ENCODE results near the gene TNFRSF1A.

Gene TNFRSF1A

GRCh38 chr12:6374028-6374785 is 32.3 kb upstream of the TNFRSF1A start:
- no peak for DNase-seq

- DNase-seq: peak; percentile 95
Measured at GRCh38 chr12:6373022-6373787, 31.3 kb upstream of the TNFRSF1A start.

- peak; percentile 81 for DNase-seq
Measured at GRCh38 chr12:6372403-6373003, 30.6 kb upstream of the TNFRSF1A start.

GRCh38 chr12:6370994-6371754 is 29.3 kb upstream of the TNFRSF1A start:
- DNase-seq: peak; percentile 93

- DNase-seq: no peak
Measured at GRCh38 chr12:6370576-6370935, 28.7 kb upstream of the TNFRSF1A start.

- no peak for DNase-seq
Measured at GRCh38 chr12:6369916-6370575, 28.2 kb upstream of the TNFRSF1A start.

GRCh38 chr12:6368906-6369525 is 27.1 kb upstream of the TNFRSF1A start:
- no peak for DNase-seq

GRCh38 chr12:6367969-6368892 is 26.4 kb upstream of the TNFRSF1A start:
- DNase-seq: no peak

- no peak for DNase-seq
Measured at GRCh38 chr12:6367065-6367968, 25.4 kb upstream of the TNFRSF1A start.

GRCh38 chr12:6364044-6364374 is 22.1 kb upstream of the TNFRSF1A start:
- DNase-seq: no peak

GRCh38 chr12:6363330-6364043 is 21.6 kb upstream of the TNFRSF1A start:
- DNase-seq: peak; percentile 46

GRCh38 chr12:6363010-6363329 is 21.1 kb upstream of the TNFRSF1A start:
- no peak for DNase-seq

GRCh38 chr12:6362403-6362802 is 20.5 kb upstream of the TNFRSF1A start:
- no peak for DNase-seq

GRCh38 chr12:6361834-6362233 is 20.0 kb upstream of the TNFRSF1A start:
- no peak for DNase-seq

GRCh38 chr12:6360578-6361490 is 19.0 kb upstream of the TNFRSF1A start:
- no peak for DNase-seq

- DNase-seq: no peak
Measured at GRCh38 chr12:6360080-6360571, 18.2 kb upstream of the TNFRSF1A start.

GRCh38 chr12:6358881-6359280 is 17.0 kb upstream of the TNFRSF1A start:
- DNase-seq: no peak

- DNase-seq: no peak
Measured at GRCh38 chr12:6356374-6356820, 14.5 kb upstream of the TNFRSF1A start.
